GM06990 (cell line): ENCODE data around the gene SESN1.

Source experiments
- DNase-seq: peaks from one replicate; pipeline ENCODE4 v3.0.0-alpha.2; 2011; ENCODE audit not compliant: insufficient read length; ENCODE audit errors: extremely low read depth
- H3K27me3 ChIP-seq: replicated peaks from 2 replicates; pipeline ENCODE4 v1.6.0; 2011; ENCODE audit warnings: low read length; ENCODE audit not compliant: control insufficient read depth, insufficient read depth
- H3K36me3 ChIP-seq: 2 replicates; pipeline ENCODE4 v1.5.1; 2011; ENCODE audit warnings: low read length; ENCODE audit not compliant: control insufficient read depth, insufficient read depth
- H3K4me3 ChIP-seq: replicated peaks from 2 replicates; pipeline ENCODE4 v1.5.1; 2011; ENCODE audit warnings: low read depth, mild to moderate bottlenecking, control low read depth, low read length
- TF ChIP-seq, protein P1 (sequence below): IDR thresholded peaks from 2 replicates; pipeline ENCODE4 v1.5.1; 2011; ENCODE audit warnings: low read length, control low read depth, mild to moderate bottlenecking, inconsistent platforms; ENCODE audit not compliant: insufficient read depth, poor library complexity, severe bottlenecking

The SESN1 gene

DNA sequence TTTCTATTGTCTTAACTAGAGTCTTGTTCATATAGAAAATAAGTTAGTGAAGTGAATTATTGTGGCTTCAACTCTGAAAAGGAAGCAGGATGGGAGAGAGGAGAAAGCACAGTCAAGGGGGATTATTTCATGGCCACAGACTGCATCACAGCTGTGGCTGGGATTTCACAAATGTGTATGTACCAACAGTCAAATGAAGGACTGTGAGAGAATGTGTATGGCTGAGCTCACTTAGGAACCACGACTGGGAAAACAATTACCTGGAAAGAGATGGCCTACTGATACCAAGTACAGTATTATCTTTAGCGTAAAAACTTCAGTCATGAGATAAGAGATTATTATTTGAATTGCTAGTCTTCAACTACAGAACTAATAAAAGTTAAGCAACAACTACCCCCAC lies 54.9 kb downstream of the SESN1 start:
- TF ChIP-seq, protein P1, sequence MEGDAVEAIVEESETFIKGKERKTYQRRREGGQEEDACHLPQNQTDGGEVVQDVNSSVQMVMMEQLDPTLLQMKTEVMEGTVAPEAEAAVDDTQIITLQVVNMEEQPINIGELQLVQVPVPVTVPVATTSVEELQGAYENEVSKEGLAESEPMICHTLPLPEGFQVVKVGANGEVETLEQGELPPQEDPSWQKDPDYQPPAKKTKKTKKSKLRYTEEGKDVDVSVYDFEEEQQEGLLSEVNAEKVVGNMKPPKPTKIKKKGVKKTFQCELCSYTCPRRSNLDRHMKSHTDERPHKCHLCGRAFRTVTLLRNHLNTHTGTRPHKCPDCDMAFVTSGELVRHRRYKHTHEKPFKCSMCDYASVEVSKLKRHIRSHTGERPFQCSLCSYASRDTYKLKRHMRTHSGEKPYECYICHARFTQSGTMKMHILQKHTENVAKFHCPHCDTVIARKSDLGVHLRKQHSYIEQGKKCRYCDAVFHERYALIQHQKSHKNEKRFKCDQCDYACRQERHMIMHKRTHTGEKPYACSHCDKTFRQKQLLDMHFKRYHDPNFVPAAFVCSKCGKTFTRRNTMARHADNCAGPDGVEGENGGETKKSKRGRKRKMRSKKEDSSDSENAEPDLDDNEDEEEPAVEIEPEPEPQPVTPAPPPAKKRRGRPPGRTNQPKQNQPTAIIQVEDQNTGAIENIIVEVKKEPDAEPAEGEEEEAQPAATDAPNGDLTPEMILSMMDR, result no peak
- Histone ChIP-seq H3K36me3 (no peaks in the 10 kb centered on the region), H3K27me3 (no peaks in the 10 kb centered on the region; the same call in 1 of the 2 replicates), H3K4me3 (no peak overlapping the region)
- DNase-seq, result no peak

DNA sequence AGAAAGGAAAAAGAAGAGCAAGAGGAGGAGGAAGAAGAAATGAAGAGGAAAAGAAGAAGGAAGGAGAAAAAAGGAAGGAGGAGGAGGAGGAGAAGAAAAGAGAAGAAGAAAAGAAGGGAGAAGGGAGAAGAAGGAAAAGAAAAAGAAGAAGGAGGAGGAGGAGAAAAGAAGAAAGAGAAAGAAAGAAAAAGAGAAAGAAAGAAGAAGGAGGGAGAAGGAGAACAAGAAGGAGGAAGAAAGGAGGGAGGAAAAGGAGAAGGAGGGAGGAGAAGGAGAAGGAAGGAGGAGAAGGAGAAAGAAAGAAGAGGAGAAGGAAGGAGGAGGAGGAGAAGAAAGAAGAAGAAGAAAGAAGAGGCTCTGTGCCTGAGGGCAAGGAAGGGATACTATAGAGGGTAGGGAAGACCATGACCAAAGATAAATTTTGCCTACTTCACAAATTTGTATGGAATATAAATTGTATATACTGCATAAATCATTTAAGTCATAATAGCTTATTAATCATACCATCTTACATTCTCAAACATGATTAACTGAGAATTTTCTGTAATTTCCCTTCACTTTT lies 55.7 kb downstream of the SESN1 start:
- Histone ChIP-seq H3K27me3 (no peaks in the 10 kb centered on the region; the same call in 1 of the 2 replicates), H3K36me3 (no peaks in the 10 kb centered on the region), H3K4me3 (no peak overlapping the region)
- DNase-seq, result no peak
- TF ChIP-seq, protein P1, result no peak

DNA sequence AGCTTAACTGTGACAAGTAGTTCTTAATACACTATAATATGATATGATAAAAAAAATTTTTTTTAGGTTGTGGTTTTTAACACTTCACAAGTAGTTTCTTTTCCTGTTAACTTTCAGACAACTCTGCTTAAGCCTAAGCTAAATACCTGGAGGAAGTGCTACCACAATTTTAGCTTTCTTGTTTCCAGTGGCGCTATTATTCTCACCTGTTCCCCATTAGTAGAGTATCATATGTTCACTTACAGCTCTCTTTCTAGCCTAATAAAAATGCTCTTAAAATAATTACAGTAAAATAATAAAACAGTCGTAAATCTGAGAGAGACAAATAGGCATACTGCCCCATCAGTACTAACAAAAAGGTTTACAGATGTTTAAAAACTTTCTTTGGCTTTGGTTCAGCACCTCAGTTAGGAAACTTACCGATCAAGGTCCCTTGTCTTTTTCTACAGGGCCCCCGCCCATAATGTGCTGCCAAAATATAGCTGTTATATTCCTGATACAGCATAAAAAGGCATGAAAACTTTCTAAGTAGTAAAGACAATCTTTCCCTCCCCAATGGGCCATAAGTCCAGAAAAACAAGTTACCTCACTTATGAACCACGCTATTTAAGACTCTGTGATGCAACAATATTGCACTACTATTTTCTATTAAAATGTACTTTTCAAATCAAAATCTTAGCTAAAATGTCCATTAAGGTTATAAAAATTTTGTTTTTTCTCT lies 57.9 kb downstream of the SESN1 start:
- TF ChIP-seq, protein P1, result no peak
- no peak for DNase-seq
- no peaks in the 10 kb centered on the region for H3K36me3 ChIP-seq
- no peaks in the 10 kb centered on the region; the same call in 1 of the 2 replicates for H3K27me3 ChIP-seq
- no peak overlapping the region for H3K4me3 ChIP-seq

DNA sequence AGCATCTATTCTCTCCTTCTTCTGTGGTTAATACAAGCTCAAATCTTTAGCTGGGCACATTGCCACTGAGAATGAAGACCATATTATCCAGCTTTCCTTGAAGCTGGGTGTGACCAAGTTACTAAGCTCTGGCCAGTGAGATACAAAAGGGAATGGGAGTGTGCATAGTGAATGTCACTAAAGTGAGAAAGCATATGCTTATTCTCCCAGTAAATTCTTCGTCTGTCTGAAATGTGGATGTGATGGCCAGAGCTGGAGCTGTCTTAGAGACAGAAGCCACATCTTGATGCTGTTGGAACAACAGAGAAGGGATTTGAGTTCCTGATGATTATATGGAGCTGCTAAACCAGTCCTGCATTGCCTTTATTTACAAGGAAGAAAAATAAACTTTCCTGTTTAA lies 60.1 kb downstream of the SESN1 start:
- H3K4me3 ChIP-seq, result no peak overlapping the region
- H3K27me3 ChIP-seq, result no peaks in the 10 kb centered on the region
- no peaks in the 10 kb centered on the region for H3K36me3 ChIP-seq
- DNase-seq, result no peak
- TF ChIP-seq, protein P1, result no peak

DNA sequence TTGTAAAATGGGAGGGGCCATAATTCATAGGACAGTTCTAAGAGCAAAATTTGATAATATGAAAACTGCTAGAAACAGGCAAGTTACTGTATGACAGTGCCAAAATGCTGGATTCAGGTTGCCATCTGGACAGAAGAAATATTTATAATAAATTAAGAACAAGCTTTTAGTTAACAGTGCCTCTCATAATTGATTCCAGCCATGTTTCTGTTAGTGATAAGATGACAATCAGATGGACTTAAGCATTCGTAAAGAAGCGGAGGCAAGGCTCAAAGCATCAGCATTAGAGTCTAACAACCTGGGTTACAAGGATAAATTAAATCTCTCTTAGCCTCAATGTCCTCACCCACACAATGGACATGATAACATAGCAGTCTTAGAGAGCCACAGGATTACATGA lies 61.0 kb downstream of the SESN1 start:
- no peak for DNase-seq
- Histone ChIP-seq H3K4me3 (no peak overlapping the region), H3K36me3 (no peaks in the 10 kb centered on the region), H3K27me3 (no peaks in the 10 kb centered on the region)
- TF ChIP-seq, protein P1, result no peak

DNA sequence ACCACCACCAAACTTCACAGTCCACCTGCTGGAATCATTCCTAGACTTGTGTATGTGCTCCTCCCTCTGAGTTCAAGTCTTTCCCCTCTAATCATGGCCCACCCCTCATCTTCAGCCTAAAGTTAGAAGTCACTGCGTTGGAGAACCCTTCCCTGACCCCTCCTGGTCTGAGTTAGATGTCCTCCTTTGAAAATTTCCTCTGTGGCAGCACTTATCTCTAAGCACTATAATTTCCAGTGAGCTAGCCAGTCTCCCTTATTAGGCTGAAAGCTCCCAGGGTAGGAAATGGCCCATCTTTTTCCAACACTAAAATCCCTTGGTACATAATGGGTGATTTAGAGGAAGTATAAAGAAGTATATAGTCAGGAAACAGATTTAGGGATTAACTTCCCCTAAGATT lies 63.2 kb downstream of the SESN1 start:
- Histone ChIP-seq H3K36me3 (no peaks in the 10 kb centered on the region), H3K4me3 (no peak overlapping the region), H3K27me3 (no peaks in the 10 kb centered on the region)
- no peak for DNase-seq
- TF ChIP-seq, protein P1, result no peak
